Stimulated activated CD8-positive, alpha-beta memory T cell treated with anti-CD3 and anti-CD28 coated beads, Interleukin-15, amount 100 ng/mL, for 48 hours (primary cell): ENCODE measurements around the gene GRHL1.
"Not testable (repeated sequence)": the region's sequence is repeated elsewhere in the genome, so short reads cannot be mapped to it uniquely, and the experiment has no call there.

Experiments used
- DNase-seq, 2 donors: peaks; one replicate each; pipeline ENCODE4 v3.0.0-alpha.2; 2020; ENCODE audit warnings: low read depth in 2 of 2

The GRHL1 gene, protein sequence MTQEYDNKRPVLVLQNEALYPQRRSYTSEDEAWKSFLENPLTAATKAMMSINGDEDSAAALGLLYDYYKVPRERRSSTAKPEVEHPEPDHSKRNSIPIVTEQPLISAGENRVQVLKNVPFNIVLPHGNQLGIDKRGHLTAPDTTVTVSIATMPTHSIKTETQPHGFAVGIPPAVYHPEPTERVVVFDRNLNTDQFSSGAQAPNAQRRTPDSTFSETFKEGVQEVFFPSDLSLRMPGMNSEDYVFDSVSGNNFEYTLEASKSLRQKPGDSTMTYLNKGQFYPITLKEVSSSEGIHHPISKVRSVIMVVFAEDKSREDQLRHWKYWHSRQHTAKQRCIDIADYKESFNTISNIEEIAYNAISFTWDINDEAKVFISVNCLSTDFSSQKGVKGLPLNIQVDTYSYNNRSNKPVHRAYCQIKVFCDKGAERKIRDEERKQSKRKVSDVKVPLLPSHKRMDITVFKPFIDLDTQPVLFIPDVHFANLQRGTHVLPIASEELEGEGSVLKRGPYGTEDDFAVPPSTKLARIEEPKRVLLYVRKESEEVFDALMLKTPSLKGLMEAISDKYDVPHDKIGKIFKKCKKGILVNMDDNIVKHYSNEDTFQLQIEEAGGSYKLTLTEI

DNA sequence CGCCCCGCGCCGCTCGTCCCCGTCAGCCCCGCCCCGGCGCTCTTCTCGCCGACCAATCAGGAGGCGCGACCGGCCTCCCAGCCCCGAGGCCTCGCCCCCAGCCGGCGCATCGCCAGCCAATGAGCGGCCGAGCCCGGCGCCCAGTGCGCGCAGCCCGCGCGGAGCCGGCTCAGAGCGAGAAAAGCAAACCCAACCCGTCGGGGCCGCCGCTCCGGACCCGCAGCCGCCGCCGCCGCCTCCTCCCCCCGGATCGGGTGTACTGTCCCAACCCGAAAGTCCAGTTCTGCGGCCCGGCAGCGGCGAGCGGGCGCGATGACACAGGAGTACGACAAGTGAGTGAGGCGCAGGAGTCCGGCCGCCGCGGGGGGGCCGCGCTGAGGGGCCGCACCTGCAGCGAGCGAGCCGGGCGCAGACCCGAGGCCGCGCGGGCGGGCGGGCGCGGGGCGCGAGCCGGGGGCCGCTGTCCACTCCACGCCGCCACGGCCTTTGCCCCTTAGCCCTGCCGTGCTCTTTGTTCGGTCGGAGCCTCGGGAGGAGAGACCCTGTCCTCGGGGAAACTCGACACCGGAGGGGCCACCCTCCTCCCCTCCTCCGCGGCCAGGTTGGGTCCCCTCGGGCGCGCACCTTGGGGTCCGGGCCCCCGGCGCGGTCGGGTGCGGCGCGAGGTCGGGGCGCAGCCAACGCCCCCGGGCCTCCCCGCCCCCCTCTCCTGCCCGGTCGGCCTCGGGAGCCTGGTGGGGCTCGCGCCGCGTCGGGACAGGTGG lies at the start of gene GRHL1:
Gene GRHL1 (plus strand): TSS at position 172 of the 764 bp plus-strand sequence. CDS start 141 bp downstream, at position 313.
- DNase-seq, result peak; percentile 85 to 89

DNA sequence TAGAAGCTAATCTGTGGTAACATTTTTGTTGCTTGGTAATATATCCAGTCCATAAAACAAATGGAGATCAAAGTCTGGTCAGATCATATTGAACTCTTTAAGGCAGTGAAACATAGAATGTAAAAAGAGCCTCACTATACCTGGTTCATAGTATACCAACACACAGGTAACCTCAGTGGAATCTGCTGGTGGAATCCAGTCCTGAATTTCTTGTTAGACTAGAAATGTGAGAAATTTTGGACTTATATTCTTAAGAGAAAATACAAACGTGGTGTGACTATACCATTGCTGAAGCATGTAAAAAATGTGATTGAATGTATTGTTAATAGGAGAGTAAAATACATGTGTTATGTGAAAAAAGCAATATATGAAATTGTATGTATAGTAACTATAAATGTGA lies 46.1 kb upstream of the GRHL1 start:
- no peak for DNase-seq

DNA sequence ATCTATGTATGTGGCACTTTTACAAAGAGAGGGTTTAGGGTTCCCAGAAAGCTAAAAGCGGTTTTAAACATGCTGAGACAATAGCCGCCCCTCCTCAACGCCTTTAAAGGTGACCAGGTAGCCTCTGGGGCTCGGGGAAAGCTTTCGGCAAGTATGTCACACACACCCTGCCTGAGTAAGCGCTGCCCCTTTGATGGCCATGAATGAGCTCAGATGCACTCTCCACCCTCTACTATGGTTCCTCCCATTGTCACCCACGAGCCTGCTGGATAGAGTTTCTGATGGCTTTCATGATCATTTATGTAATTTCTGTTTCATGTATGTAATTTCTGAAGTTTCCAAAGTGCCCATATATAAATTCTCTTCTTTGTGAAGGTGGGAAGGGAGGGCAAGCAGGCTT lies 44.1 kb upstream of the GRHL1 start:
- no peak for DNase-seq

DNA sequence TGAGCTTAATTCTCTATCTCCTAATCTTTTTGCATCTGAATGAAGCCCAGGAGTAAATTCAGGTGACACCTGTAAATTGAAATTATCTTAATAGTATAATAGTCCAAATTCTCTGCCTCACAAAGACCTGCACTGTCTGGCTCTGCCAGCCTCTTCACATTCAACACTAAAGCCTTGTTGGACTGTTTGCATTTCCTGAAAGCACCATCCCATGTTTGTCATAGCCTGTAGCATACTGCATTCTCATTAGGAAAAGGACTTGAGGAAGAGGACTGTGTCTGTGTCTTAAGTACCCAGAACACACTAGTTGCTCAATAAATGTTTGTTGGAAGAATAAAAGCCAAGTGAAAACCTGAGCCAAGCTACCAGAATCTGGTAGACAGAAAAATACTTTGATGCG lies 42.9 kb upstream of the GRHL1 start:
- DNase-seq, result no peak

DNA sequence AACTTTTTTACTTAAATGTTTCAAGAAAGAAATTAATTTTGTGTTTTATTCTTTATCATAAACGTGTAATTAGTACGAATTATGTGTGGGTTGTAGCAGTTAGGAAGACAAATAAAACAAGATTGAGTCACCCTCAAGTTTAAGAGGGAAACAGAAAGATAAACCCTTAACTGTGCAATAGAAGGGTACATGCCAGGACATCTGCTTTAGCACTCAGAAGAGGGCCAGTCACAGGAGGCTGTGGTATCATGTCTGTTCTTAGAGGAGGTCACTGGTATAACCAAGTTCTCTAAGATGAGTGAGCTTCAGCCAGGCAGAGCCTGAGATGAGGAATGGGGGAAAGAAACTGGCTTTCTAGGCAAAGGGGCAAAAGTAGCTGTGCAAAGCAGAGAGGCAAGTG lies 42.4 kb upstream of the GRHL1 start:
- no peak for DNase-seq

DNA sequence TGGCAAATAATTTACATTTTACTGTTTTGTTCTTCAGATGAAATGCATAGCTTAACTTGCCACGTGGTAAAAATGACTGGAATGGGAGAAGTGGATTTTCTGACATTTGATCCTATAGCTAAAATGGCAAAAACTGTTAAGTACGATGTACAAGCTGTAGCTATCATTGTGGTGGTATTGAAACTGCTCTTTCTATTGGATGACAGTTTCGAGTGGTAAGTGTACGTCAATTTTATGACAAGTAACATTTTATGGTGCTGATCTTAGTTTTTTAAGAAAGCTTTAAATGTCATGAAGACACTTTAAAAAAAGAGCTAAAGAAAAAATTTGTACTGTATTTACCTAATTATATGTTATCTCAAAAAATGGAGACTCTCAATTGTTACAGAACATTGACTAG lies 40.8 kb upstream of the GRHL1 start:
- DNase-seq, result no peak

DNA sequence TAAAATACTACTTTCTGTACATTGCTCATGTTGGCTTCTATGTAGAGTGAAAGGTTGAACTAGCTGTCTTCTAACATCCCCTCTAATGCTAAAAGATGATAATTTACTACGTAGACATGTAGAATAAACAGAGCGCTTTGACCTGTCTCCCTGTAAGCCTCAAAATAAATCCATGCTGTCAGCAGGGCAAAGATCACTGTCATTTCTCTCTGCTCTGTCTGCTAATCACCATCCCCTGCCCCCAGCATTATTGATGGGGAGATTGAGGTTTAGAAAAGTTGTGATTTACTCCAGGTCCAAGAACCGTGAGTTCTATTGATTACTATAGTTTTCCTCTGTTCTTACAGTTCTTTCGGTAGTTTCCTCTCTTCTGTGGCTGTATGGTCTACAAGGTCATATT lies 39.0 kb upstream of the GRHL1 start:
- no peak for DNase-seq

DNA sequence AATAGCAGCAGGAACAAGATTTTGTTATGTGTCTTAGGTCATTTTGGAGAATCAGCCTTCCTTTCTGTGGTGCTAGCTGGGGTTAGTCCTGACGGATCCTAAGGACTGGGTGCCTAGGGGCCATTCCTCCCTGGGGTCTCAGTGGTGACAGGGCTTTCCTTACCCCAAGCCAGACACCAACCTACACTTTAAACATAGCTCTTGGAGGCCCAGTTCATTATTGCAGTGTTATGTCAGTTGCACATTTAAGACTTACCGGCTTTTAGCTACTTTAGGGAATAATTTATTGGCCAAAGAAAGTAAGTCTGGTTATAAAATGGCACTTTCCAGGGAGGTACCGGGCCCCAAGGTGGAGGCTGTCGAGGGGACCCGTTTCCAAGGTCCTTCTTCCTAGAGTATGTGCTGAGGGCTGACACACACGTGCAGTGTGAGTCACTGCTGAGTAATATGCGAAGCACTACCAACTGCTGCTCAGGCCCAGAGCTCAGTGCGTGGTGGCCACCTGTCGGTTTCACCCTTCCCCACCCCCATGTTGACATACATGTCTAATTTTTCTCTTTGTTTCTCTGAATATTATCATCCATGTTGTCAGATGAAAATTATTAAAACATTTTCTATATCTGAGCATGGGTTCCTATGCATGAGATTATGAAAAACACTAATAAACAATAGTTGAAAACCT lies 37.0 kb upstream of the GRHL1 start:
- DNase-seq, result peak; percentile 48 to 57

DNA sequence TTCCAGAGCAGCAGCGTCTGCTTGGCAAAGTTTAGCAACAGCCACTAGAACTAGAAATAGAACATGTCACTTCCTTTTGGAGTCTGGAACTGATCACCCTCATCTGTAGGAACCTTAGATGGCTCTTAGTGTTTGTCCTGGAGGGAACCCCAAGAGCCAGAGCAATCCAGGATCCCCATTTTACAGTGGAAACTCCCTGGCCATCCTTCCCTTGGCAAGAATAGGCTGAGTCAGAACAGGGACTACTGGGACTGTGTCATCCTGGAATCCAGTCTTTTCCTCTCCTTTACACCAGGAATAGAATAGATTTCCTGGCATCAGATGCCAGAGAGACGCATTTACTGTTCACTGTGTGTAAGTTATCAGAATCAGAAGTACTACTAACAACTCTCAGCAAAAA lies 33.2 kb upstream of the GRHL1 start:
- no peak for DNase-seq

DNA sequence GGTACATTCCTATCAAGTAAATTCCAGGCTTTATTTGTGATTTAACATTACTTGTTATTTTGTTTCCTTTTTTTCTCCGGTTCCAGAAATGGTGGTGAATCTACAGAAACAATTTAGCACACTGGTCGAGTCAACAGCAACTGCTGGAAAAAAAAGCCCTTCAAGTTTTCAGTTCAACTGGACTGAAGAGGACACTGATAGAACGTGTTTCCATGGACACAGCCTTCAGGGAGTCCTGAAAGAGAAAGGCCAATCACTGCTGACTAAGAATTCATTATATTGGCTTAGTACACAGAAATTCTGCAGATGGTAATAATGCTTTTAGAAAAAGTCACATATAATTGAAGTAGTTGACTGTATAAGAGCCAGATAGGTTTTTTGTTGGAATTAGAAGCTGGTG lies 32.0 kb upstream of the GRHL1 start:
- no peak for DNase-seq

DNA sequence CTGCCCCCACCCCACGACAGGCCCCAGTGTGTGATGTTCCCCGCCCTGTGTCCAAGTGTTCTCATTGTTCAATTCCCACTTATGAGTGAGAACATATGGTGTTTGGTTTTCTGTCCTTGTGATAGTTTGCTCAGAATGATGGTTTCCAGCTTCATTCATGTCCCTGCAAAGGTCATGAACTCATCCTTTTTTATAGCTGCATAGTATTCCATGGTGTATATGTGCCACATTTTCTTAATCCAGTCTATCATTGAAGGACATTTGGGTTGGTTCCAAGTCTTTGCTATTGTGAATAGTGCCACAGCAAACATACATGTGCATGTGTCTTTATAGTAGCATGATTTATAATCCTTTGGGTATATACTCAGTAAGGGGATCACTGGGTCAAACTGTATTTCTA lies 24.5 kb upstream of the GRHL1 start:
- not testable (repeated sequence) for DNase-seq

DNA sequence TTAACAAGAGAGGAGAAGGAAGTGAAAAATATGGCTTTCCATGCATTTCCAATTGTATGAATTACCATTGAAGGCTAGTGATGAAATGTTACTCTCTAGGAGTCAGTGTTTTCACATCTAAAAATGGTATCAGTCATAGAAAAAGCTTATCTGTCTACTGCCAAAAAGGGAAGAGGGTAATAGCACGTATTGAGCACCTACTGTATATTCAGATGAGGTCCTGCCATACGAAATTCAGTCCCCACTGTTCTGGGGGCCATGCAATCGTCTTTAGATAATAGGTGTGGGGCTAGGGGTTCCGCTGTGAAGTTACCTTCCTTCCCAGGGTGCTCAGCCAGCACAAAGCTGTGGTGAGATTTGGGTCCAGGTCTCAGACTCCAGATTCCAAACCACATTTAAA lies 14.2 kb upstream of the GRHL1 start:
- no peak for DNase-seq

DNA sequence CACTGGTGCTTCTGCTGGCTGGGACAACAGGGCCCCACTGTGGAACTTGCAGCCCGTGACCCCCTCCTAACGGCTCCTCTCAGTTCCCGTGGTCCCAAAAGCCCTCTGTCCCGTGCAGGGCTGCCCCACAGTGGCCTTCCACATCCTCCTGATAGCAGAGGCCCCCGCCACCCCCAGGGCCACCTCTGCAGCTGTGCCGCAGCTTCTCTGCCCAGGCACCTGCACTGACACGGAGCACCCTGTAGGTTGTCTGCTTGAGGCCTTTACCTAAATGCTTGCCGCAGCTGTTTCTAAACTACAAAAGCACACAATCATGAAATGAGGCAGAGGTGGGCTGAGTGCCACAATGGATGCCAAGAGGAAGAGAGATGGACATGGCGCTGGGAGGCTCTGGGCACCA lies 13.5 kb upstream of the GRHL1 start:
- no peak for DNase-seq

DNA sequence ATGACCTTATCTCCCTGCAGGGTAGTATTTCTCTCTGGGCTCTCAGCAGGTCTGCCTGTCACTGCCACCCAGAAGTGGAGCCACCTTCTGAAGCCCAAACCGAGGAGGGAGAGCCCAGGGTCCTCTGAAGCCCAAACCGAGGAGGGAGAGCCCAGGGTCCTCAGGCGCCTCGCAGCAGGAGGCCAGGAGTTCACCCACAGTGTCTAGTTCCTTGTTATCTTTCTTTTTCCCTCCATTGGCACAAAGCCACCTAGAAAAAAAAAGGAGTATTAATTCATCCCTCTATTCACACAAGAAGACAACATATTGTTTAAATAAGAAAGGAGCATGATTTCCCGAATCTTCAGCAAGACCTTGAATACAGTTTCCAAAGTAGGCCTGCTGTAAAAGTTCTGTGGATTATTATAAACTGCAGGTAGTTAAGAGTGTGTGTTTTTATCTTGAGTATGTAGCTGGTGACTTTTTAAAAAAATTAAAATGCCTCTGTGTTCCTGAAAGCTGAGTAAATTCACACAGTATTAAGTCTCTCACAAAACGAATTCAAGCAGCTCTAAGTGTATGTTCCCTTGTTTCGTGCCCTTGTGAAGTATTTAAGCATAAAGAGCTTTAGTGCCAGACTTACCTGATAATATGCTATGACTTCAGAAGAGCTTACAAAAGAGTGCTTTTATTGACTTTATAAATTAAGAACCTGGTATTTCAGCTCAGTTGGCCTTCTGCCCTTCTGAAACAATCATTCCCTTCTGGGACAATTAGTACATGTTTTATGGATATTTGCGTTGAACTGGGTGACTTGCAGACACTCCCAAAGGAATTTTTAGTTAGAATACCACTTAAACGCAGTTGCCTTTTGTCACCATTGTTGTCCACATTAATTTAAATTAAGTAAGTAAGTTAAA lies 11.7 kb upstream of the GRHL1 start:
- DNase-seq, result no peak

DNA sequence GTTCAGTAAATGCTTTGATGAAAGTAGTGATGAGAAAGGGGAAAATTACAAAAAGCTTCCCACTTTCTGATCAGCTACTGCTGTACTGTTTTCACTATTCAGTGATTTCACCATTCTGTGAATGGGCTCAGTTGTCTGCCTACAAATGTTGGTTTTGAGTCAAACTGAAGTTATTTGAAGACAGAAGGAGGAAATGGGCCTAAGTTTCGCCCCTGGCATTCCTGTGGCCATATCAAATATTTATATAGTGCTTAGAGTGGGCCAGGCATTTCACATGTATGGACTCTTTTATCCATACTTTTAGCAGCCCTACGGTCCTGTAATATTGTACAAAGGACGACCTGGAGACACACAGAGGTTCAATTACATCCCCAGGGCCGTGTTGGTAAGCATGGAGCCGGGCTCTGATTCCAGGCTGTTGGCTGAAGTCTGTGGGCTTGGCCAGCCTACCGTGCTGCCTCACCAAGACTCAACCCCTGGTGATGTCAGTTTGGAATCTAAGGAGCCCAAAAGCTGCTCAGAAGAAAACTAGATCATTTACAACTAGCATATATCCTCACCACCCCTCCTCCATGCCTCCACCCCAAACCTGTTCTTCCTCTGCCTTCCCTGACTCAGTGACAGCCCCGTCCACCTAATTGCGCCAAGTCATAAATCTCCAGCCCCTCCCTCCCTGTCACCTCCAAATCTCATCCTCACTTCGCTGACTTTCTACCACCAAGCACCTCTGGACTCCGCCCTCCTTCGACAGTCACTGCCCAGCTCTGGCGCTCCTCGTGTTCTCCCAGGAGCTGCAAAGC lies 10.1 kb upstream of the GRHL1 start:
- DNase-seq, result no peak

DNA sequence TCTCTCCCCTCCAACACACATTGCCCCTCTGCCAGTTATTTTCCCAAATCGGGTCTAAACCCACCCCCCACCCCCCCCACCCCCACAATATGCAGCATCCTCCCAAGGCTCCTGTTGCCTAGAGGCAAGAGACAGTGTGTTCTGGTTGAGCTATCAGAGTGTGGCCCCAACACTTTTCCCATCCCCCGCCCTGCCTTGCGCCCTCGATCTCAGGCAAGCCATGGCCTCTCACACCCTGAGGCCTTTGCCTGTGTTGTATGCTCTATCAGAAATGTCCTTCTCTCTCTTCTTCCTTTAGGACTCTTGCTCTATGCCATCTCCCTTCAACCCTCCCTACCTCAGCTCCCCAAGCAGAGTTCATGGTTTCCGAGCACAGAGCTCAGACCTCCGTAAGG lies 9.5 kb upstream of the GRHL1 start:
- no peak for DNase-seq

DNA sequence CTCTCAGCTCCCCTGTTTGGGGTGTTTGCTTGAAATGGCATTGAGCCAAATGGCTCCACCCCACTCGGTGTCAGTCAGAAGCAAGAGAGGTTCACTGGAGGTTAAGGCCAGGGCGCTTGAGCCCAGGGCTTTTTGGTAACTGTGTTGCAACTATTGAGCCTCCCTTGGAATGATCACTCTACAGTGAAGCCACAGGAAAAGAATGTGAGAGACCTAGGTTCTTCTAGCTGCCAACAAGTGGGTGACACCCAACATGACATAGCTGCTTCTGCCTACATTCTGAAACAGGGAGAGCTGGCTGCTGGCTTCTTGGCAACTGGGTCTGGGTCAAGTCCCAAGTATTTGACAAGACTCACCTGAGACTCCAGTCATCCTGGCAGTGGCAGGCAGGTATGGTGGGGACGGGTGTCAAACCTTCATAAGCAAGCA lies 7.1 kb upstream of the GRHL1 start:
- no peak for DNase-seq

DNA sequence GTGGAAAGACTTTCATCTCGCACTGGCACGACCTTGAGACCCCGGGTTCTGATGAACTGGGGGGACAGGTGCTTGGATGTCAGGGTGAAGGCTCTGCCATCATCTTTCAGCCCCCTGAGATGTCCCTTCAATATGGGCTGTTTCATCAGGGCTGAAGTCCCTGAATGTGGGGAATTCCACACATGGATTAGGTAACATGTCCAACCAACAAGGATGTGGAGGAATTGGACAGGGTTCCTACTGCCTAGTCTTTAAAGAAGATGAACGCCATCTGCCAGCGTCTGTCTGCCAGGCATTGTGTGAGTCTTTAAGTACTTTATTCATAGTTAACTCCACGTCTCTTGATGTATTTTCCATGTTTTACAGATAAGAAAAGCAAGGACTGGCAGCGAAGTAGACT lies 5.9 kb upstream of the GRHL1 start:
- no peak for DNase-seq

DNA sequence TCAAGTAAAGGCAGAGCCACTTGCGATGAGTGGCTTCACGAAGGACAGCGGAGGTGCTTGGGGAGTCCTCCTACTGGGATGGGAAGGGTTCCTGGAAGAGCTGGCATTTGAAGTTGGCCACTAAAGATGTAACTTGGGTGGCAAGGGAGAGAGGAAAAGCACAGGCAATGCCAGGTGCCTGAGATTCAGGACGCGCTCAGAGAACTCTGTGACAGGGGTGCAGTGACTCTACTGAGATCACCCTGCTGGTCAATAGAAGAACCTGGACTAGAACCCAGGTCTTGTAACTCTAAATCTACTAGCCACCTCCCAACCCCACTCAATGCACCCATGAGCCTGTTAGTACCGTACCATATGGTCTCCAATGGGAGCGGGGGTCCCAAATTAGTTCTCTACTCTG lies 5.4 kb upstream of the GRHL1 start:
- DNase-seq, result no peak

DNA sequence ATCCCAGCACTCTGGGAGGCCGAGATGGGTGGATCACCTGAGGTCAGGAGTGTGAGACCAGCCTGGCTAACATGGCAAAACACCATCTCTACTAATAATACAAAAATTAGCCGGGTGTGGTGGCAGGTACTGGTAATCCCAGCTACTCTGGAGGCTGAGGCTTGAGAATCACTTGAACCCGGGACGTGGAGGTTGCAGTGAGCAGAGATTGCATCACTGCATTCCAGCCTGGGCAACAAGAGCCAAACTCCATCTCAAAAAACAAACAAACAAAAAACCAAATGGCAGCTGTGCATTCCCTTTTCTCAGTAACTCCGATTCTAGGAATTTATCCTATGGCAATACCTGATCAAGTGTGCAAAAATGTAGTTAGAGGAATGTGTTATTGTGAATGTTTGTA lies 4.7 kb upstream of the GRHL1 start:
- no peak for DNase-seq
